Measurements from ENCODE around the gene GALNT14.
"Not testable (repeated sequence)": the region's sequence is repeated elsewhere in the genome, so short reads cannot be mapped to it uniquely, and the experiment has no call there.

GALNT14 gene, protein sequence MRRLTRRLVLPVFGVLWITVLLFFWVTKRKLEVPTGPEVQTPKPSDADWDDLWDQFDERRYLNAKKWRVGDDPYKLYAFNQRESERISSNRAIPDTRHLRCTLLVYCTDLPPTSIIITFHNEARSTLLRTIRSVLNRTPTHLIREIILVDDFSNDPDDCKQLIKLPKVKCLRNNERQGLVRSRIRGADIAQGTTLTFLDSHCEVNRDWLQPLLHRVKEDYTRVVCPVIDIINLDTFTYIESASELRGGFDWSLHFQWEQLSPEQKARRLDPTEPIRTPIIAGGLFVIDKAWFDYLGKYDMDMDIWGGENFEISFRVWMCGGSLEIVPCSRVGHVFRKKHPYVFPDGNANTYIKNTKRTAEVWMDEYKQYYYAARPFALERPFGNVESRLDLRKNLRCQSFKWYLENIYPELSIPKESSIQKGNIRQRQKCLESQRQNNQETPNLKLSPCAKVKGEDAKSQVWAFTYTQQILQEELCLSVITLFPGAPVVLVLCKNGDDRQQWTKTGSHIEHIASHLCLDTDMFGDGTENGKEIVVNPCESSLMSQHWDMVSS

DNA sequence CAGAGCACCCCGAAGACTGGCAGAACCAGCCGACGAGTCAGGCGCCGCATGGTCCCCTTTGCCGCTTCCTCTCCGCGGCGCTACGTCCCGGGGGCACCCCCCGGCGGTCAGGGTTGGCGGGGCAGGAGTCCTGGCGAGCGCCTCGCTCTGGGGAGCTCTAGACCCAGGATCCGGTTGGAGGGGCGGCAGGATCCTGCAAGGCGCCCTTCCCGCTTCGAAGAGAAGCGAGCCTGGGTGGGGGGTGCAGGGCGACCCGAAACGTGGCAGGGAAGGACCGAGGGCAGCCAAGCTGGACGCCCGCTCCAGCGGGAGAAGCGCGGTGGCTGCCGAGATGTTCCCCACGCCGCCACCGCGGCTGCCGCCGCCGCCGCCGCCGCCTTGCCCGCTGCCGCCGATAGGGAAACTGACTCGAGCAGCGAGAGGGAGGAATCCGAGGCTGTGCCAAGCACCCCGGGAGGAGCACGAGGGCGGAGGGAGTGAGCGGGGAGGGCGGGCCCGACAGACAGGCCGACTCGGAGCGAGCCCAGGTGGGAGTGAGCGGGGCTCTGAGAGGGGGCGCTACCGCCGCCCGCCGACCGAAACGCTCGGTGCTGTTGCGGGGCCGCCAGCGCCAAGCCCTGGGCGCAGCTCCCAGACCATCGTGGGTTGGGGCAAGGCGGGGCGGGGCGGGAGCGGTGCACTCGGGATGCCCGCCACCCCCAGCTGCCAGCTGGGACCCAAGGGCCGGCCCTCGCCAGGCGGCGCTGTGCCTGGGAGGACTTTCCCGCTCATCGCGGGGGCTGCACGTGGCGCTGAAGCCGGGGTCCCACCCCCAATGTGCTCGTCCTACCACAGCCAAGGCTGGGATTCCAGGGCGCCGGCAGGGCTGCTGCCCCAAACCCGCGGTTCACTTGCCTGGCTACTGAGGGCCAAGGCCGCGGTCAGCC, at the start of gene GALNT14:
TSS of gene GALNT14 (minus strand) at position 404 of the 926 bp plus-strand sequence. CDS start at position 50, 354 bp downstream.
- DNase-seq (ENCODE audit: low read depth): no peak

DNA sequence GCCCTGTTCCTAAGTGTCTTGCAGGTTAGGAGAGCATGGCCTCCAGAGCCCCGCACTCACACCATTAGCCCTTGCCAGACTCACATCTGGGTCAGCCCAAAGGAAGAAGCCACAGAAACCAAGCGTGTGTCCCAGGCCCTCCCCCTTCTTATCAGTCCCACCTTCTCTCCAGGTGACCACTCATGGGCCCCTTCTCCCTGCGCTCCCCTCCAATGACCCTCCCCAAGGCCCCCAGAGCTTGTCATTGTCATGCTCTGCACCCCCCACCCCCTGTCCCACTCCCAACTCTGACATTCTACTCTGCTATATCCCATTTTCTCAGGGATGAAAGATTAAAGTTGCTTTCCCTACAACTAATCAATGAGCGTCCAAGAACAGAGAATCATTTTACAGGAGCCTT, 48.9 kb upstream of the GALNT14 start:
- no peak for DNase-seq (ENCODE audit: low read depth)

- not testable (repeated sequence) for DNase-seq (ENCODE audit: low read depth)
Observed at GRCh38 chr2:31183973-31184372, 45.7 kb upstream of the GALNT14 start.

DNA sequence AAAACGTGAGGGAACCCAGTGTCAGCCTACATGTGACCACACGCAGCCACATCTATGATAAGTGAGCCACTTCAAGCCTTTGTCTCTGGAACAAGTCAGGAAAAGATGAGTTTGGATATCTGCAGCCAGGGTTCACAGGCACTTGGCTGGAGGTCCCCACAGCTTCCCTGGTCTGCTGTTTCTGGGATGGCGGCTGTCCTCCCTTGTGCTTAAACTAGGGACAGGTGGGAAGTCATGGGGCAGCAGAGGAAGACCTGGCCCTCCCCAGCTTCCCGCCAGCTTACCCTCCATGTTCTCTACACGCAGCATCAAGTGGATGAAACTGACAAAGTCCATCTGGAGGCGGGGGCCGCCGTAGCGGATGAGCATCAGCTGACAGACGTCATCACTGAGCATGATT, 38.5 kb upstream of the GALNT14 start:
- DNase-seq (ENCODE audit: low read depth): no peak

GRCh38 chr2:31171142-31171541, 32.9 kb upstream of the GALNT14 start:
- DNase-seq (ENCODE audit: low read depth): no peak

- DNase-seq (ENCODE audit: low read depth): no peak
Observed at GRCh38 chr2:31170071-31170698, 31.9 kb upstream of the GALNT14 start.

- DNase-seq (ENCODE audit: low read depth): no peak
Observed at GRCh38 chr2:31168291-31168690, 30.1 kb upstream of the GALNT14 start.

- no peak for DNase-seq (ENCODE audit: low read depth)
Observed at GRCh38 chr2:31166925-31167324, 28.7 kb upstream of the GALNT14 start.

DNA sequence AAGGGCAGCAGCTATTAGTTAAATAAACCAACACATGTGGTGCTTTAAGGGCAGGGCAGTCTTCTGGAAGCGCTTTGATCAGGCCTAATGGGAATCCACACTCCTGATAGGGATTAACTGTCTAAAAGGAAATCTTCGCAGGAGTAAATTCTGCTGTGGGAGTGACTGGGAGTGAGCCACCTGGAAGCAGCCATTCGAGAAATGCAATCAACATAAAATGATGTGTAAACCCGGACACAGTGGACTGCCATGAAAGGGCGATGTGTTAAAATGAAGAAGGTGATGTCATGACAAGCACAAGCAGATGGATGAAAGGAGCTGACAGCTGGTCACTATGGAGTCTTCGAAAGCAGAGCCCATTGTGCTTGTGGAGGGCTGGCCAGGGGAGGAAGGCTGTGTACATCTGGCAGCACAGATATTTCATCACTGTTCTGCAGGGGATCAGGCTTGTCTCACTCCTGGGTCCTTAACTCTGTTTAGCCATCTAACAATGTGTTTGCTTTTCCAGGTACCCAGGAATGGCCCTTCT, 24.8 kb upstream of the GALNT14 start:
- no peak for DNase-seq (ENCODE audit: low read depth)

DNA sequence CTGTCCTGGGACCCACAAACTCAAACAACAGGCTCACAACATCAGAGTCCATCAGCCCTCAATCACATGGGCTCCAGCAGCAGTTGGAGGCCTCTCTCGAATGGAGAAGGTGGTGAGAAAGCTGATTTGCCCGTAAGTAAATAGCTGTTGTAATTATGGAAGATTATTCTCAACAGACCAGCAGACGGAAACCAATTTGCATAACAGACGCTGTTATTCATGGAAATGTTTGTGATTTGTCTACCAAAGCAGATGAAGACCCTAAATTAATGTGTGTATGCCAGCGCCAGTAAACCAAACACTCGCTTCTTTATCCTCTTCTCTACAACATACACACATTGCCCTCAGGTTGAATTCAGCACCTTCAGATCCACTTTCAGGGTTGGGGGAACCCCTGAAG, 23.4 kb upstream of the GALNT14 start:
- DNase-seq (ENCODE audit: low read depth): no peak

DNA sequence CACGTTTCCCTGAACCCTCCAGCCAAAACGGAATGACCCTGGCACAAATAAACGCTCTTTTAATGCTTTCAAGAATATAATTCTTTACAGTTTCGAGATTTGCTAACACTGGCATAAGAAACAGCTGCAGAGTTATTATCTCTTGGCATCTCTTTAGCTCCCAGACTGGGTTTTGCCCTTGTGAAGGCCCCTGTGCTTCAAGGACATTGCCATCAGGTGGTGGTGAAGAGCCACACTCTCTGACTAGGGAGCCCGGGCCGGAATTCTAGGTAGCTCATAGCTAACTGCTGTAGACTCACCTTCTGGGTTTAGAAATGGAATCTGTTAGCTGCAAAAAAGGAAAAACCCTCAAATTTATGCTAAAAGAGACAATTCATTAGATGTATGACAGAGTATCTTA, 13.3 kb upstream of the GALNT14 start:
- no peak for DNase-seq (ENCODE audit: low read depth)

DNA sequence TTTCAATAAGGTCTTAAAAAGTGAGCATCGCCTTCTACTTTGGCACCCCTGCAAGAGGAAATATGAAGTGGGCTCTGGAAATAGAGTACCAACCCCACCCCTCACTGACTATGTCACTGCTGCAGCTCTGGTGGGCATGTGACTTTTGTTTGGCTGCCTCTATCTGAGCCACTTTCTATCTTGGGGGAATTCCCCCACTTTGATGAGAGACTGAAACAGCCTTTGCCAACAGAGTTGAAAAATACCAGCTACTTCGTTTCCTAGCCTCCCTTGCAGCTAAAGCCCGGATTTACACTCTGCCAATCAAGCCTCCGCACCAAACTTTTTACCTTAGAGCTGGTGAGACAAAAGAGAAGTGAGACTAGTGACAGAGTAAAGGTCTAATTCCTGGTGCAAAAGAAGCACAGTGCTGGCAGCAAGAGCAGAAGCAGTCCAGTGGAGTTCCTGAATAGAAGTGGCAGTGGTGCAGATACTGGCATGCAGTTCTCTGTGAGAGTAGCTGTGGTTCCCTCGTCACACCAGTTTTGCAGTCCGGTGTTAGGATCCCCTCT, 12.0 kb upstream of the GALNT14 start:
- no peak for DNase-seq (ENCODE audit: low read depth)

- no peak for DNase-seq (ENCODE audit: low read depth)
Observed at GRCh38 chr2:31148514-31148913, 10.3 kb upstream of the GALNT14 start.

DNA sequence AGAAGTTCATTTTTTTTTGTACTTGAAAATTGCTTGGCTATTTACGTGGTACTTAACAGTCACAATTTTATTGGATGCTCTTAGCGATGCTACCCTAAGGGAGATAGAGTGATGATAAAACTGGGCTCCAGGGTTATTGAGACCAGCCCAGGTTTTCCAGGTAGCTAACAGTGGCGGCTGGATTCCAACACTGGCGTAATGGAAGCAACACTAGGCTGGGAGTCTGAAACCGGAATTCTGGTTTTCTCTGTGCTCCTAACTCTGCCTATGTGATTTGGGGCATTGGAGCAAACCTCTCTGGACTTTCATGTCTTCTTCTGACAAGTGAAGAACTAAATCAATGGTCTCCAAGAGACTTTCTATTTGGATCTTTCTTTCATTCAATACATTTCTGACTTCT, 9.4 kb upstream of the GALNT14 start:
- no peak for DNase-seq (ENCODE audit: low read depth)

DNA sequence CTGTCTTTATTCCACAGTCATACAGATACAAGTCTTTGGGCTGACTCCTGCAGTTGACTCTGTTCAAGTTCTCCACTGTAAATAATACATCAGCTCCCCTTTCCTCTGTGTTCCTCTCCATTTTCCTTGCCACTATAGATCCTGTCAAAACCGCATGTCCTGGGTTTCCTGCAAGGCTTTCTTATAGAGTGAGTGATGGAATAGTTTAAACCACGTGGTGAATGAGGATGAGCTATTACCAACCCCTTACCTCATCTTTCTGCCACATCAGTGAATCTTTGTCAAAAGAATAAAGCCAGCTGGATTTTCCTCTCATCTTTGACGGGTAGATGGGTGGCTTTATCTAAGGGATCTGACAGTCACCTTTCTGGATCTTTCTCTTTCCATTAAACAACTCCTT, 3.9 kb upstream of the GALNT14 start:
- no peak for DNase-seq (ENCODE audit: low read depth)

- no peak for DNase-seq (ENCODE audit: low read depth)
Observed at GRCh38 chr2:31141443-31142085, 3.3 kb upstream of the GALNT14 start.

DNA sequence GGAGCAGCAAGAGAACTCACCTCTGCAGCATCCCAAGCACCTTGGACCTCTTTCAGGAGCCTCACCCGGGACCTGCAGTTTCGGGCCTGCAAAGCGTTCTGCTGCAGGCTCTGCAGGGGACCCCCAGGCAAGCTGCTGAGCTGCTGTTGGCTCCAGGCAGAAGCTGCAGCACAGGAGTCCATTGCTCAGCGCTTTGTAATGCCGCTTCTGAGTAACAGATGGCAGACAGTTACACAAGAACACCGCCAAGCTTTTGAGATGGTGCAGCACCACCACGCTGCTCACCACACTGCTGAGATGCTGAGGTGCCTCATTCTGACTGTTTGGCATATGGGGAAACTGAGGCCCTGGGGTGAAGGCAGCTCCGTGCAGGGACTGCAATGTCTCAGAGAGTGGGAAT, 1.9 kb upstream of the GALNT14 start:
- DNase-seq (ENCODE audit: low read depth): no peak

GRCh38 chr2:31139671-31140070, 1.4 kb upstream of the GALNT14 start:
- DNase-seq (ENCODE audit: low read depth): no peak

DNA sequence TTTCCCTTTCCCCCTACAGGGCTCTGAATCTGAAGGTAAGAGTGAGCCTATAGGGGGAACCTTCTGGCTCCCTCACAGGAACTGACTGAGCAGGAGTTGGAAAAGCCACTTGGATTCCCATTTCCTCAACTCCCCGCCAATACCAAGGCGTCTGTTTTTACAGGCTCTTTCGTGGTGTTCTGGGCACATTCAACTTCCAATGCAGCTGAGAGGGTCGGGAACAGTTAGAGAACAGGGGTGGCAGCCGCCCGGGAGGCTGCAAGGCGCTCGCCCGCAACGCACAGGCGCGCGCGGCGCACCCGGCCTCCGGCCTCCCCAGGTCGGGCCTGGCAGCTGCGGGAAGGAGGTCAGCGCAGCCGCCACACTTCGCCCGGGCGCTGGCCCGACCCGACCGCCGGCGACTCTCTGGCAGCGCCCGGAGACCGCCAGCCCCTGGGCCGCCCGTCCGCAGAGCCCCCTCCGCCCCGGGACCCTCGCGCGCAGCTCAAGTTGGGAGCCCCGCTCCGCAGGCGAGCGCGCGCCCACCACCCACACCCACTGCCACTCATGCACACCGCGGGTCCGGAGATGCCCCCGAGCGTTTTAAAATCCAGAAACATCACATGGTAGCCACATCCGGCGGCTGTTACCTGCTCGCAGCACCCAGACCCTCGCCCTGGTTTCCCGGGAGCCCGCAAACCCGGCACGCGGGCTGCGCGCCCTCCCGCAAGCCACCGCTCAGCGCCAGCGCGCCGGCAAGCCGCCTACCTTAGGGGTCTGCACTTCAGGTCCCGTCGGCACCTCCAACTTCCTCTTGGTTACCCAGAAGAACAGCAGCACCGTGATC, 816 bp downstream of the GALNT14 start:
- DNase-seq (ENCODE audit: low read depth): no peak

- no peak for DNase-seq (ENCODE audit: low read depth)
Observed at GRCh38 chr2:31136732-31137131, 1.5 kb downstream of the GALNT14 start.
